BJ (cell line): Measurements from ENCODE around the gene LRRC73. TPM values are rescaled to one million over a fixed set of nuclear protein-coding genes. Genes with fewer than 3 reads are reported as not detected.
"Not testable (repeated sequence)": the region's sequence is repeated elsewhere in the genome, so short reads cannot be mapped to it uniquely, and the experiment has no call there.

ENCODE experiments used
- CTCF ChIA-PET: fragments of 350-600 bp; formaldehyde crosslinking; extraction: SDS; loops from one replicate; lab custom pipeline; 2021; ENCODE audit warnings: antibody characterized with exemption, inconsistent platforms; lab: Yijun Ruan, JAX
- POLR2A ChIA-PET: fragments of 300-600 bp; sonication (Branson Sonifier 250); formaldehyde crosslinking; extraction: SDS; loops from one replicate; lab custom pipeline; 2021; ENCODE audit warnings: antibody characterized with exemption; lab: Charles Lee
- DNase-seq: peaks from one replicate; pipeline ENCODE4 v3.0.0-alpha.2; 2011; ENCODE audit warnings: low read depth
- H3K27me3 ChIP-seq: 2 replicates; pipeline ENCODE4 v1.6.0; 2011; ENCODE audit warnings: low read length; ENCODE audit not compliant: control insufficient read depth, insufficient read depth
- H3K36me3 ChIP-seq: 2 replicates; pipeline ENCODE4 v1.5.1; 2011; ENCODE audit warnings: low read length; ENCODE audit not compliant: control insufficient read depth, insufficient read depth
- H3K4me3 ChIP-seq: 2 replicates; pipeline ENCODE4 v1.5.1; 2011; ENCODE audit warnings: low read depth, mild to moderate bottlenecking, control low read depth, low read length
- polyA plus RNA-seq: library from polyadenylated mRNA; depleted of rRNA; stranded (reverse); fragments of >200 nt; gene quantifications from 2 replicates; pipeline ENCODE4 v1.2.3, GENCODE V29; 2011
- TF ChIP-seq, protein P1 (sequence below): IDR thresholded peaks from 2 replicates; pipeline ENCODE4 v1.5.1; 2011; ENCODE audit warnings: low read depth, mild to moderate bottlenecking, control low read depth, inconsistent platforms, low read length, moderate library complexity; ENCODE audit not compliant: insufficient read depth

LRRC73 gene
- polyA plus RNA-seq, 1 experiment = 0.33 TPM

- DNase-seq = no peak
- Histone ChIP-seq H3K4me3 (no peak overlapping the region), H3K27me3 (no peaks in the 10 kb centered on the region), H3K36me3 (peaks cover 43% of the 10 kb centered on the region)
- ChIA-PET POLR2A (no interaction called here), CTCF (interaction anchor here (1.1 to 12.0 kb wide), 2 partner anchors 16 to 47 kb away, joined by 3 to 134 read pairs; partner anchors contain the start of genes DLK2, POLR1C and YIPF3)
- TF ChIP-seq, protein P1, sequence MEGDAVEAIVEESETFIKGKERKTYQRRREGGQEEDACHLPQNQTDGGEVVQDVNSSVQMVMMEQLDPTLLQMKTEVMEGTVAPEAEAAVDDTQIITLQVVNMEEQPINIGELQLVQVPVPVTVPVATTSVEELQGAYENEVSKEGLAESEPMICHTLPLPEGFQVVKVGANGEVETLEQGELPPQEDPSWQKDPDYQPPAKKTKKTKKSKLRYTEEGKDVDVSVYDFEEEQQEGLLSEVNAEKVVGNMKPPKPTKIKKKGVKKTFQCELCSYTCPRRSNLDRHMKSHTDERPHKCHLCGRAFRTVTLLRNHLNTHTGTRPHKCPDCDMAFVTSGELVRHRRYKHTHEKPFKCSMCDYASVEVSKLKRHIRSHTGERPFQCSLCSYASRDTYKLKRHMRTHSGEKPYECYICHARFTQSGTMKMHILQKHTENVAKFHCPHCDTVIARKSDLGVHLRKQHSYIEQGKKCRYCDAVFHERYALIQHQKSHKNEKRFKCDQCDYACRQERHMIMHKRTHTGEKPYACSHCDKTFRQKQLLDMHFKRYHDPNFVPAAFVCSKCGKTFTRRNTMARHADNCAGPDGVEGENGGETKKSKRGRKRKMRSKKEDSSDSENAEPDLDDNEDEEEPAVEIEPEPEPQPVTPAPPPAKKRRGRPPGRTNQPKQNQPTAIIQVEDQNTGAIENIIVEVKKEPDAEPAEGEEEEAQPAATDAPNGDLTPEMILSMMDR = no peak
These were observed 9.2 kb downstream of the LRRC73 start for GRCh38 chr6:43500921-43501320.

- Histone ChIP-seq H3K27me3 (no peaks in the 10 kb centered on the region), H3K4me3 (no peak overlapping the region), H3K36me3 (peaks cover 34% of the 10 kb centered on the region)
- TF ChIP-seq, protein P1 = no peak
- ChIA-PET POLR2A (no interaction called here), CTCF (interaction anchor here (1.1 to 10.1 kb wide), 3 partner anchors 9 to 44 kb away, joined by 3 to 87 read pairs (median 4); partner anchors contain the start of genes DLK2, POLR1C and YIPF3)
- DNase-seq = no peak
These were observed 10.9 kb downstream of the LRRC73 start for GRCh38 chr6:43499028-43499815.

DNA sequence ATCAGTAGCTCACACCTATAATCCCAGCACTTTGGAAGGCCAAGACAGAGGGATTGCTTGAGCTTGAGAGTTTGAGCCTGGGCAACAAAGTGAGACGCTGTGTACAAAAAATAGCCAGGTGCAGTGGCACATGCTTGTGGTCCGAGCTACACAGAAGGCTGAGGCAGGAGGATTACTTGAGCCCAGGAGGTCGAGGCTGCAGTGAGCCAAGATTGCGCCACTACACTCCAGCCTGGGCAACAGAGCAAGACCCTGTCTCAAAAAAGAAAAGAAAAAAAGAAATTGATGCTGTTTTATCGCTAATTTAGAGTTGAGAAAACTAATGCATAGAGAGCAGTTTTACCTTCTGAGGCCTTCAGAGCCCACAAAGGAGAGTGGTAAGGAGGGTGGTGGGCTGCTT is 11.9 kb downstream of the LRRC73 start:
- DNase-seq, H3K27me3 ChIP-seq, H3K4me3 ChIP-seq, POLR2A ChIA-PET: not testable (repeated sequence)
- CTCF ChIA-PET = interaction anchor here (0.8 to 10.1 kb wide), 3 partner anchors 9 to 57 kb away, joined by 3 to 136 read pairs (median 87); partner anchors contain the start of genes DLK2 and LRRC73
- peaks cover 29% of the 10 kb centered on the region for H3K36me3 ChIP-seq

DNA sequence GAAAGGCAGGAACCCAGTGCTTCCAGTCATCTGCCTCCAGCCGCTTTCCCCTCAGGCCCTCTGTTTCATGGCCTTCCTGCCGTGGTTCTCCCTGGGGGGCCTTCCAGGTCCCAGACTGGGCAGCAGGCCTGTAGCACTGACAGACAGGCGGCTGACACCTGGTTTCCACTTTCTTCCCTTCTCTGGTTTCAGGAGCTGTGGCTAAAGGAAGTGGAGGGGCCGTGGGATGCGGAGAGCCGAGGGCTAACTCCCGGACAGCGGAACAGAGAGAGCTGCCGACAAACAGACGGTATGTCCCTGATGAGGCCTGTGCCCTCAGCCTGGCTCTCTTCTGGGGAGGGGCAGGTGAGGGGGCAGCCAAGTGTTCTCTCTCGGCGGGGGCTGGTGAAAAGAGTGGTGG is 12.5 kb downstream of the LRRC73 start:
- Histone ChIP-seq H3K36me3 (peaks cover 25% of the 10 kb centered on the region), H3K4me3 (no peak overlapping the region), H3K27me3 (no peaks in the 10 kb centered on the region)
- CTCF ChIA-PET = interaction anchor here (1.1 to 10.1 kb wide), 9 partner anchors 10 to 235 kb away, joined by 3 to 136 read pairs (median 8); partner anchors contain the start of genes DLK2 and LRRC73
- no peak for DNase-seq
- TF ChIP-seq, protein P1 = no peak
- POLR2A ChIA-PET = no interaction called here

DNA sequence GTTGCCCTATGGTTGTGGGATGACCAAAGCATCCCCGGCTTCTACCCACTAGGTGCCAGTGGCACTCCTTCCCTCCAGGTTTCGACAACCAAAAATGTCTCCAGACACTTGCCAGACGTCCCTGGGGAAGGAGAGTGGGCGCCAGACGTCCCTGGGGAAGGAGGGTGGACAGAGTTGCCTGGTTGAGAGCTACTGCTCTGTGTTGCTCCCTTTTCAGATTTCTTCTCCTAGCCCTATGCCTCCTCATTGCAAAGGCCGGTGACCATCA is 13.1 kb downstream of the LRRC73 start:
- DNase-seq = no peak
- H3K36me3 ChIP-seq = peaks cover 19% of the 10 kb centered on the region
- ChIA-PET CTCF (interaction anchor here (0.5 to 10.1 kb wide), 23 partner anchors 11 to 269 kb away, joined by 3 to 136 read pairs (median 5); partner anchors contain the start of genes DLK2, DNPH1 and LRRC73), POLR2A (interaction anchor here (0.6 kb wide), 1 partner anchor 9 kb away, joined by 4 read pairs; no protein-coding TSS in a partner anchor)
- no peak overlapping the region for H3K4me3 ChIP-seq
- H3K27me3 ChIP-seq = no peaks in the 10 kb centered on the region
- TF ChIP-seq, protein P1 = no peak
